MM.1S (cell line): ENCODE data around the gene LRMDA.

Experiments
- DNase-seq: peaks from one replicate; pipeline ENCODE4 v3.0.0-alpha.2; 2015
- H2AFZ ChIP-seq: fragments of 300-600 bp; sonication (generic); 2 replicates; pipeline ENCODE4 v1.6.0; 2016; ENCODE audit warnings: antibody characterized with exemption, low read length
- H3F3A ChIP-seq: fragments of 300-600 bp; sonication (generic); 2 replicates; pipeline ENCODE4 v1.6.1; 2016; ENCODE audit warnings: mild to moderate bottlenecking, antibody characterized with exemption, low read length, moderate library complexity, mixed read lengths; ENCODE audit not compliant: insufficient read depth
- H3K27ac ChIP-seq: fragments of 300-600 bp; sonication (generic); 2 replicates; pipeline ENCODE4 v1.5.1; 2016; ENCODE audit warnings: mild to moderate bottlenecking, low read length
- H3K27me3 ChIP-seq: fragments of 300-600 bp; sonication (generic); replicated peaks from 2 replicates; pipeline ENCODE4 v1.6.0; 2016; ENCODE audit warnings: low read length; ENCODE audit not compliant: insufficient read depth
- H3K36me3 ChIP-seq: fragments of 300-600 bp; sonication (generic); replicated peaks from 2 replicates; pipeline ENCODE4 v1.6.1; 2016; ENCODE audit warnings: mild to moderate bottlenecking, low read length, mixed read lengths; ENCODE audit not compliant: insufficient read depth
- H3K4me1 ChIP-seq: fragments of 300-600 bp; sonication (generic); 2 replicates; pipeline ENCODE4 v1.6.1; 2016; ENCODE audit warnings: low read length, mixed read lengths
- H3K4me2 ChIP-seq: fragments of 300-600 bp; sonication (generic); 2 replicates; pipeline ENCODE4 v1.6.0; 2016; ENCODE audit warnings: low read depth, low read length
- H3K4me3 ChIP-seq: fragments of 300-600 bp; sonication (generic); 2 replicates; pipeline ENCODE4 v1.5.1; 2016; ENCODE audit warnings: low read length, mixed read lengths
- H3K79me2 ChIP-seq: fragments of 300-600 bp; sonication (generic); 2 replicates; pipeline ENCODE4 v1.6.1; 2016; ENCODE audit warnings: mixed run types, low read length, mixed read lengths
- H3K9ac ChIP-seq: fragments of 300-600 bp; sonication (generic); 2 replicates; pipeline ENCODE4 v1.6.1; 2016; ENCODE audit warnings: low read length, mixed read lengths
- H3K9me2 ChIP-seq: fragments of 300-600 bp; sonication (generic); replicated peaks from 2 replicates; pipeline ENCODE4 v1.6.1; 2016; ENCODE audit warnings: mild to moderate bottlenecking, low read length, mixed read lengths; ENCODE audit not compliant: insufficient read depth
- H3K9me3 ChIP-seq: fragments of 300-600 bp; sonication (generic); replicated peaks from 2 replicates; pipeline ENCODE4 v1.6.1; 2016; ENCODE audit warnings: mild to moderate bottlenecking, low read length, mixed read lengths; ENCODE audit not compliant: insufficient read depth
- H4K20me1 ChIP-seq: fragments of 300-600 bp; sonication (generic); 2 replicates; pipeline ENCODE4 v1.6.1; 2016; ENCODE audit warnings: mild to moderate bottlenecking, low read length, moderate library complexity, mixed read lengths; ENCODE audit not compliant: insufficient read depth
- CTCF ChIP-seq: fragments of 300-600 bp; sonication (generic); IDR thresholded peaks from 2 replicates; pipeline ENCODE4 v1.5.1; 2016; ENCODE audit warnings: antibody characterized with exemption, low read length, mixed read lengths
- EZH2 ChIP-seq: fragments of 300-600 bp; sonication (generic); optimal IDR thresholded peaks from 2 replicates; pipeline ENCODE3; 2017; ENCODE audit warnings: low read depth, mild to moderate bottlenecking, antibody characterized with exemption, low read length, mixed read lengths
- EZH2phosphoT487 ChIP-seq: fragments of 300-600 bp; sonication (generic); IDR thresholded peaks from 2 replicates; pipeline ENCODE4 v1.6.1; 2018; ENCODE audit warnings: antibody characterized with exemption, low read length

LRMDA gene

DNA sequence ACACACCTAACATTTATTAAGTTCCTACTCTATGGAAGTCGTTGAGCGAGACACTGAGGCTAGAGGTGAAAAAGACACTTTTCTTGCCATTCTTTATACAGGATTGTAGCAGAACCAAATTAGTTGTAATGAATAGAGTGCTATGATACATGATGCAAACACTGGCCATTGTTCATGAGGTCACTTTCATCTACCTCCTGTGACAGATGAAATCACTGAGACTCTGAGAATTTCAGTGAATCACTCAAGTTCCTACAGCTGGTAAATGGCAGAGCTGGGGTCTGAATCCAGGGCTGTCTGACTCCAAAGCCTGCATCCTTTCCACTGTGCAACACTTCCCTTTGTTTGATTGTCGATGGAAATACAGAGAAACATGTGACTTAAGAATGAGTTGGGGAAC is 657.6 kb downstream of the LRMDA start:
- Histone ChIP-seq H3F3A (no peaks in the 10 kb centered on the region), H3K27me3 (no peaks in the 10 kb centered on the region)

DNA sequence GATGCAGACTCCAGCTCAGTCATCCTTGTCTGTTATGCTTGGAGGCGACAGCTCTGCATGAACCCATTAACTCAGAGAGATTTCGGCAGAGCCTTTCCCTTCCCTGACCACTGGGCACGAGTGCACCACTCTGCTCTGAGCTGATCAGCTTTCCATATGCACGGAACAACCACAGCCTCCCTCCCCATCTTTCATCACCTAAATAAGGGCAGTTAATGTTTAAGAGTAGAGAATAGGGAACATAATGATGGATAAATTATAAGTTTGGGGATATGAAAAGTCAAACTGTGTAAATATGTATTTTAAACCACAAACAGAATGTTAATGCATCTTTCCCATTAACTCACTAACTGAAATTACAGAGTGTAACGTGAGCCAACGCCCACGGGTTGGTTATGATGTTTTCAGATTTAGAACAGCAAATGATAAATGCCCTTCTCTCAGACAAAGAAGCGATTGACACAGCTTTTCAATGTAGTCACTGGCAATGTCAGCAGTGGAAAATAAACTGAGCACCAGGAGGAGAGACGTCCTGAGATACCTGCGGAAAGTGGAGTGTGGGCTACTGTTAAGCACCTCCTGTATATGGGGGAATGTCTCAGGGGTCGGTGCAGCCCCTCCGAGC is 658.2 kb downstream of the LRMDA start:
- Histone ChIP-seq H3K27ac (no peak overlapping the region), H3K36me3 (no peaks in the 10 kb centered on the region), H3K9me3 (no peaks in the 10 kb centered on the region), H3F3A (no peaks in the 10 kb centered on the region), H2AFZ (no peak overlapping the region), H3K27me3 (no peaks in the 10 kb centered on the region), H4K20me1 (no peaks in the 10 kb centered on the region), H3K79me2 (no peaks in the 10 kb centered on the region), H3K4me3 (no peak overlapping the region), H3K9ac (no peak overlapping the region), H3K4me1 (no peaks in the 10 kb centered on the region), H3K9me2 (no peaks in the 10 kb centered on the region), H3K4me2 (no peak overlapping the region)
- no peak for TF ChIP-seq EZH2phosphoT487
- TF ChIP-seq CTCF: no peak
- no peak for TF ChIP-seq EZH2
- DNase-seq: no peak

More for the DNA sequence above, 657.6 kb downstream of the LRMDA start:
- no peaks in the 10 kb centered on the region for H3K9me2 ChIP-seq
- no peak overlapping the region for H3K27ac ChIP-seq
- no peak for DNase-seq
- H3K79me2 ChIP-seq: no peaks in the 10 kb centered on the region
- no peak overlapping the region for H3K9ac ChIP-seq
- H3K9me3 ChIP-seq: no peaks in the 10 kb centered on the region
- H2AFZ ChIP-seq: no peak overlapping the region
- H3K36me3 ChIP-seq: no peaks in the 10 kb centered on the region
- no peak overlapping the region for H3K4me2 ChIP-seq
- no peak for TF ChIP-seq CTCF
- TF ChIP-seq EZH2phosphoT487: no peak
- TF ChIP-seq EZH2: no peak
- H4K20me1 ChIP-seq: no peaks in the 10 kb centered on the region
- no peaks in the 10 kb centered on the region for H3K4me1 ChIP-seq
- no peak overlapping the region for H3K4me3 ChIP-seq

DNA sequence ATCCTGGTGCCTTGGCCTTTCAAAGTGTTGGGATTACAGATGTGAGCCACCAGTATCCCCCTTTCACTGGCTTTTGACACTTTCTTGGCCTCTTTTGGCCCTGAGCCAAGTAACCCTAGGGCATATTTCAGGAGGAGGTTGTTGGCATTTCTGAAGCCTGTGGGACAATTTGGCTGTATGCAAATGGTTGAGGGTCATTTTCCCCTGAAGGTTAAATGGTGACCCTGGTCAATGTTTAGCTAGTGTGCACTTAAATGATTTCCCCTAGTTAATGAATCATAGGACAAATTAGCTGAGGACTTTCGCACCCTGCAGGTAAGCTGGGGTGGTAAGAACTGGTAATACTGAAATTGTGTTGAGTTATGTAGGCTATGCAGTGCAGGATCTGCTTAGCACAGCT is 660.5 kb downstream of the LRMDA start:
- Histone ChIP-seq H3F3A (no peaks in the 10 kb centered on the region), H3K4me1 (no peaks in the 10 kb centered on the region), H3K79me2 (no peaks in the 10 kb centered on the region), H3K9me2 (no peaks in the 10 kb centered on the region), H3K36me3 (no peaks in the 10 kb centered on the region), H3K27me3 (no peaks in the 10 kb centered on the region), H3K9me3 (no peaks in the 10 kb centered on the region), H3K27ac (no peak overlapping the region), H3K4me2 (no peak overlapping the region), H3K9ac (no peak overlapping the region), H4K20me1 (no peaks in the 10 kb centered on the region), H3K4me3 (no peak overlapping the region), H2AFZ (no peak overlapping the region)
- no peak for DNase-seq
- TF ChIP-seq EZH2phosphoT487 (no peak), EZH2 (no peak), CTCF (no peak)
